Measurements from ENCODE around the gene WDR17.

The WDR17 gene

GRCh38 chr4:176102414-176103063 lies 36.9 kb downstream of the WDR17 start:
- no peak for DNase-seq

GRCh38 chr4:176107695-176108094 lies 42.1 kb downstream of the WDR17 start:
- DNase-seq: no peak

- DNase-seq: peak in 1 of 2 experiments; percentile 13
Measured at GRCh38 chr4:176123710-176124407, 58.2 kb downstream of the WDR17 start.

- no peak for DNase-seq
Measured at GRCh38 chr4:176125063-176125462, 59.4 kb downstream of the WDR17 start.

GRCh38 chr4:176134670-176135069 lies 69.0 kb downstream of the WDR17 start:
- no peak for DNase-seq

GRCh38 chr4:176137631-176138030 lies 72.0 kb downstream of the WDR17 start:
- DNase-seq: no peak

GRCh38 chr4:176139518-176139917 lies 73.9 kb downstream of the WDR17 start:
- no peak for DNase-seq

- DNase-seq: no peak
Measured at GRCh38 chr4:176142253-176142652, 76.6 kb downstream of the WDR17 start.

GRCh38 chr4:176149680-176150355 lies 84.2 kb downstream of the WDR17 start:
- DNase-seq: no peak

GRCh38 chr4:176150356-176150682 lies 84.7 kb downstream of the WDR17 start:
- peak; percentile 0 to 13 for DNase-seq

GRCh38 chr4:176150704-176151103 lies 85.1 kb downstream of the WDR17 start:
- DNase-seq: no peak

GRCh38 chr4:176153124-176153523 lies 87.5 kb downstream of the WDR17 start:
- DNase-seq: no peak

- DNase-seq: no peak
Measured at GRCh38 chr4:176156656-176157055, 91.0 kb downstream of the WDR17 start.

- no peak for DNase-seq
Measured at GRCh38 chr4:176163041-176163440, 97.4 kb downstream of the WDR17 start.

GRCh38 chr4:176185051-176185450 lies 119.4 kb downstream of the WDR17 start:
- DNase-seq: no peak

GRCh38 chr4:176186067-176186466 lies 120.4 kb downstream of the WDR17 start:
- peak in 1 of 2 experiments; percentile 16 for DNase-seq

- DNase-seq: no peak
Measured at GRCh38 chr4:176186671-176187395, 121.2 kb downstream of the WDR17 start.

- DNase-seq: no peak
Measured at GRCh38 chr4:176187624-176188023, 122.0 kb downstream of the WDR17 start.

GRCh38 chr4:176188654-176189053 lies 123.0 kb downstream of the WDR17 start:
- no peak for DNase-seq

- DNase-seq: no peak
Measured at GRCh38 chr4:176189891-176190795, 124.5 kb downstream of the WDR17 start.

GRCh38 chr4:176191974-176192373 lies 126.3 kb downstream of the WDR17 start:
- no peak for DNase-seq

- no peak for DNase-seq
Measured at GRCh38 chr4:176193126-176193525, 127.5 kb downstream of the WDR17 start.

Data from NCI-H526 (cell line).